SK-N-MC (cell line): ENCODE results near the gene ACD.

Experiments
- DNase-seq: peaks from one replicate; pipeline ENCODE4 v3.0.0-alpha.2; 2011; ENCODE audit warnings: low read depth, low spot score
- H3K27ac ChIP-seq: fragments of 200-600 bp; sonication (generic); 2 replicates; pipeline ENCODE4 v1.5.1; 2016; ENCODE audit warnings: mixed run types
- H3K36me3 ChIP-seq: fragments of 200-600 bp; sonication (generic); 2 replicates; pipeline ENCODE4 v1.6.1; 2017; ENCODE audit warnings: antibody characterized with exemption, low read length, mixed read lengths; ENCODE audit not compliant: insufficient read depth
- H3K4me3 ChIP-seq: fragments of 200-600 bp; sonication (generic); 2 replicates; pipeline ENCODE4 v1.5.1; 2016
- H3K9ac ChIP-seq: fragments of 200-600 bp; sonication (generic); 2 replicates; pipeline ENCODE4 v1.8.0; 2017; ENCODE audit warnings: mixed run types, mixed read lengths; ENCODE audit not compliant: insufficient read length
- H3K9me3 ChIP-seq: fragments of 200-600 bp; sonication (generic); 2 replicates; pipeline ENCODE4 v1.6.1; 2017; ENCODE audit warnings: low read depth, mild to moderate bottlenecking, antibody characterized with exemption, low read length, moderate library complexity, mixed read lengths
- EZH2 ChIP-seq: fragments of 200-600 bp; sonication (generic); IDR thresholded peaks from one replicate; pipeline ENCODE4 v1.6.1; 2017; ENCODE audit warnings: antibody characterized with exemption
- FOXP2 ChIP-seq: optimal IDR thresholded peaks from 2 replicates; pipeline ENCODE3; 2011; ENCODE audit warnings: mild to moderate bottlenecking, moderate library complexity; ENCODE audit not compliant: insufficient read depth; ENCODE audit errors: extremely low read length, control extremely low read depth
- POLR2AphosphoS5 ChIP-seq: IDR thresholded peaks from 2 replicates; pipeline ENCODE4 v1.6.1; 2012; ENCODE audit warnings: mild to moderate bottlenecking, low read depth, low read length, borderline replicate concordance

Gene ACD

GRCh38 chr16:67677712-67678111 lies 17.7 kb upstream of the ACD start:
- TF ChIP-seq POLR2AphosphoS5 (no peak), FOXP2 (no peak)
- no peaks in the 10 kb centered on the region for H3K36me3 ChIP-seq
- DNase-seq, result no peak
- no peak overlapping the region for H3K27ac ChIP-seq
- no peak overlapping the region for H3K4me3 ChIP-seq
- no peaks in the 10 kb centered on the region for H3K9me3 ChIP-seq
- H3K9ac ChIP-seq, result no peak overlapping the region

GRCh38 chr16:67676939-67677338 lies 16.9 kb upstream of the ACD start:
- no peaks in the 10 kb centered on the region for H3K36me3 ChIP-seq

GRCh38 chr16:67676516-67676915 lies 16.5 kb upstream of the ACD start:
- no peak overlapping the region for H3K9ac ChIP-seq
- H3K36me3 ChIP-seq, result no peaks in the 10 kb centered on the region
- TF ChIP-seq POLR2AphosphoS5 (no peak), FOXP2 (no peak), EZH2 (no peak)
- no peak for DNase-seq
- H3K9me3 ChIP-seq, result no peaks in the 10 kb centered on the region
- no peak overlapping the region for H3K4me3 ChIP-seq
- H3K27ac ChIP-seq, result no peak overlapping the region

More at GRCh38 chr16:67676939-67677338, 16.9 kb upstream of the ACD start:
- Histone ChIP-seq H3K9me3 (no peaks in the 10 kb centered on the region), H3K4me3 (no peak overlapping the region), H3K9ac (no peak overlapping the region), H3K27ac (no peak overlapping the region)
- TF ChIP-seq POLR2AphosphoS5, result no peak
- DNase-seq, result no peak

GRCh38 chr16:67675999-67676398 lies 15.9 kb upstream of the ACD start:
- no peak for DNase-seq
- no peak overlapping the region for H3K4me3 ChIP-seq
- TF ChIP-seq FOXP2, result no peak
- no peak for TF ChIP-seq EZH2
- no peak for TF ChIP-seq POLR2AphosphoS5
- H3K27ac ChIP-seq, result no peak overlapping the region
- no peaks in the 10 kb centered on the region for H3K36me3 ChIP-seq
- no peaks in the 10 kb centered on the region for H3K9me3 ChIP-seq
- no peak overlapping the region for H3K9ac ChIP-seq

- DNase-seq, result no peak
- Histone ChIP-seq H3K9ac (no peak overlapping the region), H3K36me3 (no peaks in the 10 kb centered on the region), H3K4me3 (no peak overlapping the region), H3K27ac (no peak overlapping the region), H3K9me3 (no peaks in the 10 kb centered on the region)
- TF ChIP-seq EZH2, result no peak
- no peak for TF ChIP-seq FOXP2
- no peak for TF ChIP-seq POLR2AphosphoS5
Measured at GRCh38 chr16:67675579-67675935, 15.5 kb upstream of the ACD start.

- H3K9ac ChIP-seq, result no peak overlapping the region
- H3K27ac ChIP-seq, result no peak overlapping the region
- no peak overlapping the region for H3K4me3 ChIP-seq
- TF ChIP-seq POLR2AphosphoS5 (no peak), EZH2 (no peak), FOXP2 (no peak)
- H3K36me3 ChIP-seq, result no peaks in the 10 kb centered on the region
- H3K9me3 ChIP-seq, result no peaks in the 10 kb centered on the region
- DNase-seq, result no peak
Measured at GRCh38 chr16:67674851-67675578, 15.0 kb upstream of the ACD start.

- no peak for DNase-seq
- Histone ChIP-seq H3K27ac (peak overlapping the region; percentile 60; the same call in 1 of the 2 replicates), H3K9ac (no peak overlapping the region), H3K36me3 (no peaks in the 10 kb centered on the region), H3K4me3 (peak overlapping the region; percentile 52), H3K9me3 (no peaks in the 10 kb centered on the region)
- no peak for TF ChIP-seq POLR2AphosphoS5
- TF ChIP-seq EZH2, result no peak
- no peak for TF ChIP-seq FOXP2
Measured at GRCh38 chr16:67673712-67674580, 13.9 kb upstream of the ACD start.

- DNase-seq, result no peak
- H3K9ac ChIP-seq, result no peak overlapping the region
- no peaks in the 10 kb centered on the region for H3K36me3 ChIP-seq
Measured at GRCh38 chr16:67672739-67673662, 12.9 kb upstream of the ACD start.

More at GRCh38 chr16:67672739-67673662, 12.9 kb upstream of the ACD start:
- TF ChIP-seq FOXP2, result no peak
- no peak for TF ChIP-seq EZH2
- TF ChIP-seq POLR2AphosphoS5, result no peak
- peak overlapping the region; percentile 54; the same call in 1 of the 2 replicates for H3K27ac ChIP-seq
- no peaks in the 10 kb centered on the region for H3K9me3 ChIP-seq
- peak overlapping the region; percentile 52 for H3K4me3 ChIP-seq
